Uterus (tissue), 2 donors: ENCODE measurements around the gene ALKBH8.
"Not testable (repeated sequence)": the region's sequence is repeated elsewhere in the genome, so short reads cannot be mapped to it uniquely, and the experiment has no call there.

Experiments used
- CTCF ChIP-seq, 4 experiments: fragments of 200-600 bp in 2 of 4; fragments of 450-650 bp in 2 of 4; sonication (generic) in 2 of 4; IDR thresholded peaks; one replicate each; pipeline ENCODE4 v1.5.1; 2016 to 2019; ENCODE audit warnings: antibody characterized with exemption in 4 of 4, mild to moderate bottlenecking in 2 of 4, moderate library complexity in 1 of 4
- POLR2A ChIP-seq, 2 donors: fragments of 450-650 bp; IDR thresholded peaks; one replicate each; pipeline ENCODE4 v1.6.1; 2016; ENCODE audit warnings: antibody characterized with exemption in 2 of 2, mild to moderate bottlenecking in 1 of 2, moderate library complexity in 1 of 2

DNA sequence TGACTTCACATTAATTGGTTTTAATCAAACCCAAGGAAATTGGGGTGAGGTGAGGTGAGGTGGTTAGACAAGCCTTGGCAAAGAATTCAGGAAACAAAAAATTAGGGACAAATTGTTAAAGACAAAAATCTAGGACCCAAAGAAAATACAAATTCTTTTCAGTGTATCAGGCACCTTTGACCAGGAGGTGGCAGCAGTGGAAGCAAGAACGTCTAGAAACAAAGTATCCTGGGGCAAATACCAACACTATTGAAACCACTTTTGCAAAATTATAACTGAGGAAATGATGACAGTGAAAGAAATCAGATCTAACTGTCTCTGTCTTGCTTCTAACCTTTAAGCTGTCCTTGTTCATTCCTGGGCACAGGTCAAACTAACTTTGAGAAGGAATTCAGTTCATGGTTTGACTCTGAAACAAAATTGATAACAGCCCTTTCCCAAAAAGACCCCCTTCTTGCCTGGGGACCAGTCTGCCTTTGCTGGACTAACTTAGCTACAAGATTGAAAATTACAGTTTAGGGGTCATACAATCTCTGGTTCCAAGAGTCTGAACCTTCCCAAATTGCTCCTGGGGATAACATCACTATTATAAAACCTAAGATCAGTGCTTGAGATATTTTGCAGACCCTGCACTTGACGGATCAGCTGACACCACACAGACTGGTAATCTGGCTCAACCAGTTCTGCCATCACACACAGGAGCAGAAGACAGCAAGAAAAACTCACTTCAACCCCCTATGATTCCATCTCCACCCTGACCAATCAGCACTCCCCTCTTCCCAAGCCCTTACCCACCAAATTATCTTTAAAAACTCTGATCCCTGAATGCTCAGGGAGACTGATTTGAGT lies 11.2 kb upstream of the ALKBH8 start:
- TF ChIP-seq CTCF (IDR thresholded peaks at IDR 0.05), result peak; percentile 56 to 67 (median 60)
- not testable (repeated sequence) for TF ChIP-seq POLR2A (IDR thresholded peaks at IDR 0.05)
